Kidney (tissue), 22 donors: ENCODE results near the gene NFKB2. TPM values are rescaled to one million over a fixed set of nuclear protein-coding genes. Genes with fewer than 3 reads are reported as not detected.
A peak's percentile ranks its signal among the peaks of the same experiment; 100 is the strongest.

Source experiments
- DNase-seq, 5 donors: peaks; one replicate each; pipeline ENCODE4 v3.0.0-alpha.2; 2013 to 2020
- FAIRE-seq: peaks from 2 replicates; lab custom pipeline; 2012; peaks lifted over from hg19 to GRCh38; lab: Jason Lieb, UNC
- H3K27ac ChIP-seq, 2 donors: one replicate each; pipeline ENCODE4 v1.7.0; 2013; ENCODE audit warnings: low read depth in 2 of 2, low read length in 2 of 2, inconsistent platforms in 1 of 2
- H3K27me3 ChIP-seq: one replicate; pipeline ENCODE4 v1.7.1; 2013; ENCODE audit warnings: low read length, inconsistent platforms; ENCODE audit not compliant: control insufficient read depth, insufficient read depth
- H3K36me3 ChIP-seq, 3 donors: one replicate each; pipeline versions ENCODE4 v1.7.0 to v1.7.1; 2013; ENCODE audit warnings: low read length in 3 of 3, control low read depth in 1 of 3, inconsistent platforms in 1 of 3; ENCODE audit not compliant: insufficient read depth in 3 of 3, control insufficient read depth in 2 of 3
- H3K4me1 ChIP-seq, 3 donors: one replicate each; pipeline versions ENCODE4 v1.7.0 to v1.7.1; 2013; ENCODE audit warnings: low read length in 3 of 3, inconsistent platforms in 1 of 3, low read depth in 1 of 3; ENCODE audit not compliant: control insufficient read depth in 2 of 3, insufficient read depth in 2 of 3
- H3K4me3 ChIP-seq, 3 donors: one replicate each; pipeline versions ENCODE4 v1.7.0 to v1.8.1; 2013; ENCODE audit warnings: low read length in 3 of 3, control low read depth in 1 of 3, inconsistent platforms in 1 of 3
- H3K9ac ChIP-seq, 3 donors: one replicate each; pipeline versions ENCODE4 v1.7.0 to v1.7.1; 2013; ENCODE audit warnings: low read length in 3 of 3, control low read depth in 1 of 3, inconsistent platforms in 1 of 3
- H3K9me3 ChIP-seq, 3 donors: one replicate each; pipeline versions ENCODE4 v1.7.0 to v1.7.1; 2013; ENCODE audit warnings: low read length in 3 of 3, control low read depth in 1 of 3, inconsistent platforms in 1 of 3; ENCODE audit not compliant: control insufficient read depth in 2 of 3, insufficient read depth in 1 of 3
- CTCF ChIP-seq: IDR thresholded peaks from 3 replicates; pipeline ENCODE4 v1.5.1; 2012; ENCODE audit warnings: mild to moderate bottlenecking, moderate library complexity, borderline replicate concordance; ENCODE audit not compliant: insufficient read depth; ENCODE audit errors: extremely low read depth
- intact Hi-C: fragments of 100-400 bp; cut with DNase I; formaldehyde crosslinking; loops from one replicate; pipeline ENCODE4 v1.11.1; 2022
- long read RNA-seq, 10 donors: library from polyadenylated mRNA in 1 of 10; unstranded in 1 of 10; transcript quantifications; one replicate each; pipeline ENCODE4 v2.0.0 and lab custom pipeline, GENCODE V29; 2021 to 2026
- polyA plus RNA-seq: library from polyadenylated mRNA; stranded (reverse); fragments of 350-450 nt; fragmentation: Illumina TruSeq; extraction: RNeasy Lipid Tissue Mini Kit (QIAGEN cat#74804); gene quantifications from one replicate; pipeline ENCODE4 v1.2.3, GENCODE V29; 2014; ENCODE audit warnings: low read depth, low replicate concordance; ENCODE audit not compliant: insufficient read depth
- total RNA-seq: library from RNA; stranded (reverse); fragmentation: NEBNext Ultra II Directional; extraction: Animal tissue kit (Norgen Biotek cat#: 25700); gene quantifications from one replicate; pipeline ENCODE4 v1.2.1, GENCODE V29; 2021
- donor health status: control.
- donor health status: control.
- donor health status: control.
- donor health status: control.
- donor health status: control.
- donor health status: DM: yes; HTN: yes; CAD: no.
- donor health status: Normal renal cell carcinoma (clear cell type).

Gene NFKB2
- total RNA-seq (62.7 TPM), polyA plus RNA-seq (14.0 TPM)
- long read RNA-seq, donor 1 = 0 reads
- long read RNA-seq, donor 2 = 0 reads
- long read RNA-seq, donor 3 = 0 reads
- long read RNA-seq, donor 4, partial matches to known transcripts = 0 of 1 reads
- long read RNA-seq, donor 4, other reads (novel, unspliced or antisense) = 0 of 1 reads
- long read RNA-seq, donor 5 = 0 reads
- long read RNA-seq, donor 6 = 0 reads
- long read RNA-seq, donor 7, partial matches to known transcripts = 22 of 44 reads
- long read RNA-seq, donor 7, other reads (novel, unspliced or antisense) = 18 of 44 reads
- long read RNA-seq, donor 8 = 0 reads
- long read RNA-seq, donor 9 = 0 reads
- long read RNA-seq, donor 10 = 0 reads

GRCh38 chr10:102395400-102396316, at the start of gene NFKB2:
NFKB2 (plus strand) TSS chr10:102395705; CDS start chr10:102395960, 255 bp downstream.
- no peaks in the 10 kb centered on the region for H3K27me3 ChIP-seq
- TF ChIP-seq CTCF = no peak
- H3K4me1 ChIP-seq = peaks cover 0 to 16% (median 13%) of the 10 kb centered on the region in 3 donors
- DNase-seq = peak; percentile 90 to 96 (median 94)
- FAIRE-seq = no peak
- H3K9ac ChIP-seq = peak within 1 kb of the TSS; percentile 56 to 97 (median 61)
- peak within 1 kb of the TSS; percentile 66 to 99 (median 79) for H3K4me3 ChIP-seq
- peaks cover 0 to 5% (median 0%) of the 10 kb centered on the region in 3 donors for H3K36me3 ChIP-seq
- intact Hi-C loops = no loop called here
- peak within 1 kb of the TSS; percentile 87 to 97 for H3K27ac ChIP-seq
- no peaks in the 10 kb centered on the region for H3K9me3 ChIP-seq

- Histone ChIP-seq H3K4me3 (no peak overlapping the region), H3K4me1 (no peaks in the 10 kb centered on the region), H3K27ac (no peak overlapping the region), H3K9me3 (no peaks in the 10 kb centered on the region), H3K9ac (no peak overlapping the region), H3K27me3 (no peaks in the 10 kb centered on the region), H3K36me3 (peaks cover 0 to 20% (median 12%) of the 10 kb centered on the region in 3 donors)
- intact Hi-C loops = no loop called here
- TF ChIP-seq CTCF = peak; percentile 82
- DNase-seq (peak; percentile 50 to 77 (median 69)), FAIRE-seq (no peak)
Measured at GRCh38 chr10:102347236-102347828, 48.2 kb upstream of the NFKB2 start.

GRCh38 chr10:102352066-102352715, 43.3 kb upstream of the NFKB2 start:
- no peak overlapping the region for H3K9ac ChIP-seq
- FAIRE-seq = no peak
- intact Hi-C loops = loop anchor here (5.0 kb wide), 1 partner anchor 120 kb away; no protein-coding TSS in a partner anchor
- H3K9me3 ChIP-seq = no peaks in the 10 kb centered on the region
- no peak overlapping the region for H3K27ac ChIP-seq
- TF ChIP-seq CTCF = peak; percentile 93
- H3K27me3 ChIP-seq = no peaks in the 10 kb centered on the region
- no peak overlapping the region for H3K4me3 ChIP-seq
- DNase-seq = peak in 4 of 5 donors; percentile 61 to 81 (median 72)
- H3K36me3 ChIP-seq = peaks cover 12 to 49% (median 33%) of the 10 kb centered on the region in 3 donors
- H3K4me1 ChIP-seq = no peaks in the 10 kb centered on the region
